H54 (cell line): ENCODE data around the gene AMTN.
"Not testable (repeated sequence)": the region's sequence is repeated elsewhere in the genome, so short reads cannot be mapped to it uniquely, and the experiment has no call there.

Source experiments
- DNase-seq: peaks from one replicate; pipeline ENCODE4 v3.0.0; 2011; ENCODE audit warnings: low spot score, mixed read lengths; ENCODE audit not compliant: insufficient read length
- FAIRE-seq: peaks from 3 replicates; lab custom pipeline; 2011; peaks lifted over from hg19 to GRCh38; lab: Jason Lieb, UNC
- POLR2A ChIP-seq: IDR thresholded peaks from 2 replicates; pipeline ENCODE4 v1.6.1; 2011; ENCODE audit warnings: low read depth, mild to moderate bottlenecking, low read length

The AMTN gene, protein sequence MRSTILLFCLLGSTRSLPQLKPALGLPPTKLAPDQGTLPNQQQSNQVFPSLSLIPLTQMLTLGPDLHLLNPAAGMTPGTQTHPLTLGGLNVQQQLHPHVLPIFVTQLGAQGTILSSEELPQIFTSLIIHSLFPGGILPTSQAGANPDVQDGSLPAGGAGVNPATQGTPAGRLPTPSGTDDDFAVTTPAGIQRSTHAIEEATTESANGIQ

DNA sequence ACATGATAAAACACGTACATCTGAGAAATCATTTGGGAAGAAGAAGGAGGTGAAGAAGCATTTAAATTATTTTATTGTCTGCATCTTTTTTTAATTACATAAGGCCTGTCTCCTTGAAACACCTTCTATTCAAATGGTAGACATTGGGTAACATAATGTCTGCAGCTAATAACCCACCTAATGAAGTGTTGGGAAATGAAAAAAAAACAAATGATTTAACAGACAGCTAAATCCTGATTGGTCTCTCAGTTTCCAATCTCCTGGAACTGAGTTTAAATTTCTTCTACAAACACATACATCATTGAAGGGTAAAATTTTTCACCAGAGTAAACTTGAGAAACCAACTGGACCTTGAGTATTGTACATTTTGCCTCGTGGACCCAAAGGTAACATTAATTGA lies at the start of gene AMTN:
Gene AMTN (plus strand): TSS at position 301 of the 400 bp plus-strand sequence. CDS start 209 bp downstream, outside the sequence.
- DNase-seq (no peak), FAIRE-seq (no peak)
- no peak for TF ChIP-seq POLR2A

DNA sequence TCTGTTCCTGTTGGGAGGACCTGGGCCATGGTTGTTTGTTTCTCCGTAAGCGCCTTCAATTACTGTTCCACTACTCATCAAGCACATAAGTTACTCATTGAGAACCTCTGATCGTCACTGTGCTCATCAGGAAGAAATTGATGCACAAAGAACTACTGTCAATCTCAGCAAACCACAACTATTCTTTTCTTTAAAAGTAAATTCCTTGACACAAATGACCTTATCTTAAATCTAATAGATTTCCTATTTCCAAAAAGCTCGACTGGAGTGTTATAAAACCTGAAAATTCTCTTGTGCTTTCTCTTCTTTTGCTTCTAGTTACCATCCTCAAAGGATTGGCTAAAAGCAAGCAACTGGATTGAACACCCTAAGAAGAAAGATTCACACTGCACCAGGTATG lies 46.5 kb upstream of the AMTN start, which contains the start of gene MUC7:
Gene MUC7 (plus strand): TSS at position 301 of the 400 bp plus-strand sequence. CDS start 1,825 bp downstream, outside the sequence.
- DNase-seq (no peak), FAIRE-seq (no peak)
- TF ChIP-seq POLR2A: no peak

DNA sequence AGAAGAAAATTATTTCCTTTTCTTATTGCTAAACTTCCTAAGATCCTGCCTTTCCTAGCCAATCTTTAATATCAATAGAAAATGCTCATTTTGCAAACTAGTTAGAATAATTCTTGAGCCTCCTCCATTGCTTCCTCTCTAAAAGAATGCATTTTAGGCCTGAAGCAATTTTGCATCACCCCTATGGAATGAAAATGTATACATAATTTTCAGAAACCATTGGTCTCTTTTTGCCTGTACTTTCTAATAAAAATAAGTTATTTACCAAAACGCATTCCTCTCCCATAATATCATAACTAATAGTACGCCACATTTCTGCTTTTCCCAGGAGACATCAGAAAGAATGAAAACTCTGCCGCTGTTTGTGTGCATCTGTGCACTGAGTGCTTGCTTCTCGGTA lies 44.7 kb upstream of the AMTN start:
- DNase-seq: no peak

DNA sequence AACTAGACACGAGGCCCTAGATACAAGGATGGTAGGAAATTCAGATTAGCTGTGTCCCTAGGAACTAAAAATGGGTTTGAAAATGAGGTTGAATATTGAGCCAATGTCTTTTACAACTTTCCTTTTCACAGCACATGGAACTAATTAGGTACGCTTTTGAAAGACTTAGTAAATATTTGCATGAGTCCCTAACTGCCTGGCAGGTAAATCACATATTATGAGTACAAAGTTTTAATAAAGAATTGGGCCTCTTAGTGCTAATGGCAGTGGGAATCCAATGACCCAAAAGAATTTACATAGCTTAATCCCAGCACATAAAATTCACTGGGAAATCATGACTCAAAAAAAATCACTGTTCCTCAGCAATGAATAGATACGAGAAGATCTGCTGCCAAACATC lies 29.6 kb upstream of the AMTN start:
- no peak for TF ChIP-seq POLR2A
- no peak for FAIRE-seq
- DNase-seq: no peak

More for the DNA sequence above, 44.7 kb upstream of the AMTN start:
- FAIRE-seq: no peak
- TF ChIP-seq POLR2A: no peak

DNA sequence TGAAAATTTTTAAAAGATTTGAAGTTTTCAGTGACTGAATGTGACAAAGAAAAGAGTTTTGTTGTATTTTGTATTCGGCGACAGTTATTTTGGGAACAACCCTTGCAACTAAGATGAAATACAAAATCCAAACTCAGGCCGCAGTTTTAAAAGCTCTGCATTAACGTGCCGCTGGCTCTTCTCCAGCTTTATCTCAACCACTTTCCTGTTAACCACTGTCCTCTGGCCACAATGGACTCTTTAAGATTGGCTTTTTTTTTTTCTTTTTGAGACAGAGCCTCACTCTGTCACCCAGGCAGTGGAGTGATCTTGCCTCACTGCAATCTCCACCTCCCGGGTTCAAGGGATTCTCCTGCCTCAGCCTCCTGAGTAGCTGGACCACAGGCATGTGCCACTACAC lies 22.1 kb upstream of the AMTN start:
- no peak for TF ChIP-seq POLR2A
- no peak for DNase-seq
- FAIRE-seq: no peak

DNA sequence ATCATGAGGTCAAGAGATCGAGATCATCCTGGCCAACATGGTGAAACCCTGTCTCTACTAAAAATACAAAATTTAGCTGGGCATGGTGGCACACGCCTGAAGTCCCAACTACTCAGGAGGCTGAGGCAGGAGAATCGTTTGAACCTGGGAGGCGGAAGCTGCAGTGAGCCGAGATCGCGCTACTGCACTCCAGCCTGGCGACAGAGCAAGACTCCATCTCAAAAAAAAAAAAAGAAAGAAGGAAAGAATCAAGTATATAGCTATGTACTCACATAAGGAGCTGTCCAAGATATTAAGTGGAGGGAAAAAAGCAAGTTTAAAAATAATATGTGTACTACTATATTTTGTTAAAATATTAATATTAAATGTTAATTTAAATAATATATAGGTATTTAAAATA lies 16.5 kb upstream of the AMTN start:
- not testable (repeated sequence) for DNase-seq, FAIRE-seq

DNA sequence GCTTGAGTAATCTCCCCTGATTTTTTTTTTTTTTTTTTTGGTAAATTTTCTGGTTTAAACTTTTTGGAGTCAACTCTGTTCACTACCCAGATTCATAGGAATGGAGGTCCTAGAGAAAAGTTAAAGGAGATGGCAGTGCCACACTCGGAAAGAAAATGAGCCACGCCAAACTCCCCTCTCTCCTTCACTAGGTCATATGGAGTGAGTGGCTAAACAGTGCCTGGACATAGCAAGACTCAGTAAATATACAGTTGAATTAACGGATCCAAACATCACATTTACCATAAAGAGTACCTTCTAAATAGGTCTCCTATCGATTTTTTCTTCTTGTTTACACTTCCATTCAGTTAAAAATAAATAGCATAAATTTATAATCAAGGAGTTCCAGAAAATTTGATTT lies 13.6 kb upstream of the AMTN start:
- no peak for TF ChIP-seq POLR2A
- DNase-seq (no peak), FAIRE-seq (no peak)

DNA sequence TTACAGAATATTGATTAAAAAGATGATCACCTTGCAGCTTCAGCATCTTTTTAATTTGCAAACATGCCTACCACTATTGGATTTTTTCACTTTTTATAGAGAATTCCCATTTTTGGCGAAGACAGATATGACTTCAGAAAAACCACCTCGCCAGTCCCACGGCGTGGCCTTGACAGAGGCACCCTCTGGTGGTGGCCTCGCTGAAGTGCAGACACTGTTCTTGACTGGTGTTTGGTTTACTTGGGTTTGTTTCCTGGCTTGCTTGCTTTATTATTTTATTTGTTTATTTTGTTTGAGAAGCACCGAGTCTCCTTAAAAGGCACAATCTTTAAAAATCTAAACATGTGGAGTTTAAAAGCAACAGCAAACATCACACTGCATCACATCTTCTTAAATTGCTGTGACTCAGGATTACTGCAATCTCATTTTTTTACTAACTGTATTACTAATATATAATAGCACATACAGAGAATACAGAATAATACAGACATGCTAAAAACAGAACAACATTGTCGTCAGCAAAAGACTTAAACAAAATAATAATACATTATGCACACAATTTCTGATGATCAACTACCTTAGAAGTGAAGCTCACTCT lies 13.1 kb upstream of the AMTN start:
- FAIRE-seq: no peak
- no peak for TF ChIP-seq POLR2A
- no peak for DNase-seq

DNA sequence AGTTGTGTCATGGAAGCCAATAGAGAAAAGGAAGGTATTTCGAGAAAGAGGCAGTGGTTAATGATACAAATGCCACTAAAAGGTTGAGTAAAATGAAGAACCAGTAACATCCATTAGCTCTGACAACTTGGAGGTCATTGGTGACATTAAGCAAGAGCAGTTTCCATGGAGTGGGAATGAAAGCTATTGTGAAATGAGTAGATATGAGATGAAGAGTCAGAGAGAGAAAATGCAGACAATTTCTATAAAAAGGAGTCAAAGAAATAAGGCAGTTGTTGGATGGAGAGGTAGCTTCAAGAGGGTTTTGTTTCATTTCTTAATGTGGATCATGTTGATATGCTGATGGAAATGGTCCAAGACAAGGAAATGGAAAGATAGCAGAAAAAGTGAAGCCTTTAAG lies 9.6 kb upstream of the AMTN start:
- TF ChIP-seq POLR2A: no peak
- no peak for DNase-seq
- no peak for FAIRE-seq

DNA sequence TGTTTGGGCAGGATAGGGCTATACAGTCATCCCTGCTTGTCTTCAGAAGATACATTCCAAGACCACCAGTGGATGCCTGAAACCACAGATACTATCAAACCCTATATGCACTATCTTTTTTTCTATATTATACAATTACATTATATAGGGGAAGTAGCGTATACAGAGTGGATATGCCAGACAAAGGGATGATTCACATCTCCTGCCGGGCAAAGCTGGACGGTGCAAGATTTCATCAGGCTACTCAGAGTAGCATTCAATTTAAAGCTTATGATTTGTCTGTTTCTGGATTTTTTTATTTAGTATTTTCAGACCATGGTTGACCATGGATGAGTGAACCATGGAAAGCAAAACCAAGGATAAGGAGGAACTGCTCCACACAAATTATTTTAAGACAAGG lies 7.0 kb upstream of the AMTN start:
- TF ChIP-seq POLR2A: no peak
- FAIRE-seq (no peak), DNase-seq (no peak)

DNA sequence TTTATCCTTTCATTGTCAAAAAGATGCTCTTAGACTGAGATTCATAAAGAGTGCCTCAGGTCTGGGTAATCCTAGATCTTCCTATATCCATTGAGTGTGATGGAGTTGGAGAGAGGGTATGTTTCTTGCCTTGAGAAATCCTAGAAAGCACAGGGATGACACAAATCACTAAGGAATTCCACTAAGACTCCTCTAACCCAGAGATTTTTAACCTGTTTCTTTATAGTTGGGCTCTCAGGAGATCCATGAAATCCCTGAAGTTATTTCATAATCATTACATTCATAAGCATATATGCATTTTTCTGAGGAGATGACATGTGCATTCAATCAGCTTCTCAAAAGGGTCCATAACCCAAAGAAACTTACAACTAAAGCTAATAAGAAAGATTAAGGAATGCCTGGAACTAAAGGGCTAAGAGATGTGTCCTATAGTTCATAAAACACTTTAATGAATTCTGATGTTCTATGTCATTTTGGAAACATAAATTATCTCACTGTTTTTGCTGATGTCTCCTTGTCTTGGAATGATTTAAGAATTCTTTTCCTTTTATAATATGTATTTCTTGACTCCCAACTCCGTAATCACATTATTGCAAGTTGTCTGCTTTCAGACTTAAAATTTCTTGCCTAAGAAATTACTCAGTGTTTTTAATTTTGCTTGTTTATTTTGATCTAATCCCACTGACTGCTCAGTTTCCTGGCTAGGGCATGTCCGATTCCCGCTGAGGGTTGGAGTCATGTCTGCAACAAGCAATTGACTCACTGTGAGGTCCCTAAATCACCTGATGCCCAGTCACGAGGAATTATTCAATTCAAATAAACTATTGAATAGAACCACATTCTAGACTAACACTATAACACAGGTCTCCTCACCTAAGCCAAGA lies 2.8 kb upstream of the AMTN start:
- no peak for DNase-seq
- FAIRE-seq: no peak
- TF ChIP-seq POLR2A: no peak

DNA sequence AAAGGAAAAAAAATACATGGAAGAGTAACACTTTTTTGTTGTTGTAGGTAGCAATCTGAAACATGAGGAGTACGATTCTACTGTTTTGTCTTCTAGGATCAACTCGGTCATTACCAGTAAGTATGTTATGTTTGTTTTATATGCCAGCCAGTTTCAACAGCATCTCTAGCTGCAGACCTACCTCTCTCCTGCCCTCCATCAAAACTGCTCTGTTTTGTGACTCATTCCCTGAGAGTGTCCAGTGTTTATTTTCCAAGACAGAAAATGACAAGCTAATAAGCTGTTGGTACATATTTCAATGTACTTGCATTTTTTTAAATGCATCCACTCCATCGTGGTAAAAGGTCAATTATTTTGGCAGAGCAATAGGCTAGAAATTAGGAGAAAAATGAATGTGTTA lies 347 bp downstream of the AMTN start:
- FAIRE-seq: peak; percentile 73
- no peak for TF ChIP-seq POLR2A
- DNase-seq: no peak

DNA sequence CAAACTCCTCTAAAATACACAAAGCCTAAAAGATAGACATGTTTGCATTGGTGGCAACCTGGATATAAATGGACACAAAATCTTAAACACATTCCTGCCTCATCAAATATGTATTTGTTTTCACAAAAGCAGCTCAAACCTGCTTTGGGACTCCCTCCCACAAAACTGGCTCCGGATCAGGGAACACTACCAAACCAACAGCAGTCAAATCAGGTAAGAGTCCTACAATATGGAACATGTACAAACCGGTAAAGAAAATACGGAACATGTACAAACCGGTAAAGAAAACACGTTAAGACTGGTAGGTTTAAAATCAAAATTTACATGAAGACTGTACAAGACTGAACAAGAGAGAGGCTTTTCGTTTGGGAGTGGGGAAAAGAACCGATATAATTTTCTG lies 4.3 kb downstream of the AMTN start:
- no peak for TF ChIP-seq POLR2A
- no peak for FAIRE-seq
- DNase-seq: no peak

DNA sequence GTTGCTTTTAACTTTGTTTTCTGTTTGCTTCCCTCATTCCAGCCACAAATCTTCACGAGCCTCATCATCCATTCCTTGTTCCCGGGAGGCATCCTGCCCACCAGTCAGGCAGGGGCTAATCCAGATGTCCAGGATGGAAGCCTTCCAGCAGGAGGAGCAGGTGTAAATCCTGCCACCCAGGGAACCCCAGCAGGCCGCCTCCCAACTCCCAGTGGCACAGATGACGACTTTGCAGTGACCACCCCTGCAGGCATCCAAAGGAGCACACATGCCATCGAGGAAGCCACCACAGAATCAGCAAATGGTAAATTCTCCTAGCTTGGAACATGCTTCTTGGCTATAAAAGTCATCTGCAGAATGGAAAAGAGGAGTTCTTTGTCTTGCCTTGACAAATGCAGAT lies 12.6 kb downstream of the AMTN start:
- no peak for TF ChIP-seq POLR2A
- no peak for FAIRE-seq
- no peak for DNase-seq
